Head of caudate nucleus (tissue), 42 donors: ENCODE measurements around the gene TOMM20.
A peak's percentile ranks its signal among the peaks of the same experiment; 100 is the strongest.
"Not testable (repeated sequence)": the region's sequence is repeated elsewhere in the genome, so short reads cannot be mapped to it uniquely, and the experiment has no call there.

Experiments
- DNase-seq, 42 donors: peaks; one replicate each; pipeline versions ENCODE4 v3.0.0 to v3.0.0-alpha.2; 2020 to 2021; ENCODE audit warnings: mixed read lengths in 7 of 42
- intact Hi-C: fragments of 100-400 bp; cut with DNase I; formaldehyde crosslinking; loops from one replicate; pipeline ENCODE4 v1.15.0; 2022

Gene TOMM20

DNA sequence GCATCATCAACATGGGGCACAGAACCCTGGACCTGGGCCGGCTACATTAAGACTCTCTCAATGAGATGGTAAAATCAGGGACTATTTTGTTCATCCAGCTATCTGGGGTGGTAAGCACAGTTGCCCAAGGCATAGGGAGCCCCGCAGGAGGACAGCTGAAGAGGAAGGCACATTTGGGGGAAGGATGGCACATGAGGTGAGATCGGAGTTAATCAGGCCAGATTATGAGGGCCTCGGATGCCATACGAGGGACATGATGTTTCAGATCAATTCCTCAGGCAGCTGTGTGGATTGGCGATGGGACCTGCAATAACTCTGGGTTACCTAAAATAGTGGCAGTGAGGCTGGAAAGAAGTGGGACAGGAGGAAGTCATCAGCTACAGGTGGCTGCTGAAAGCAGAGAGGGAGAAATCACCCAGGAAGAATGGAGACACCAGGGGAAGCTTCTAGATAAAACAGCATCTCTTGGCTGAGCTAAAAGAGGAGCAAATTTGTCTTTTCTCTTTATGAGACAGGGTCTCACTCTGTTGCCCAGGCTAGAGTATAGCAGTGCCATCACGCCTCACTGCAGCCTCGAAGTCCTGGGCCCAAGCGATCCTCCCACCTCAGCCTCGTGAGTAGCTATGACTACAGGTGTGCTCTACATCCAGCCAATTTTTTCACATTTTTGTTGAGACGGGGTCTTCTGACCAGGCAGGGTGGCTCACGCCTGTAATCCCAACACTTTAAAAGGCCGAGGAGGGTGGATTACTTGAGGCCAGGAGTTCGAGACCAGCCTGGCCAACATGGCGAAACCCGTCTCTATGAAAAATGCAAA, 21.1 kb downstream of the TOMM20 start:
- intact Hi-C loops: no loop called here
- DNase-seq: peak in 3 of 42 donors; percentile 9 to 32 (median 31)

DNA sequence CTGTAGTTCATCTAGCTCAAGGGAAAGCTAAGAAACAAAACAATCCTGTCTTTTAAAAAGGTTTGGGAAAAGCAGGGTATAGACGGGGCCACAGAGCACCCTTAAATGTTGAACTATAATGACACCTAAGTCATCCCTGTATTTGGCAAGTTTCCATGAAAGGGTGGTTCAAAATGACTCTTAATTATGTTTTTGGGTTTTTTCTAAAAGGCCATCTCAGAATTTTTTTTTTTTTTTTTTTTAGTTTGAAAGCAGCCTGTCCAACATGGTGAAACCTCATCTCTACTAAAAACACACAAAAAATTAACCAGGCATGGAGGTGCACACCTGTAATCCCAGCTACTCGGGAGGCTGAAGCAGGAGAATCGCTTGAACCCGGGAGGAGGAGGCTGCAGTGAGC, 22.2 kb downstream of the TOMM20 start:
- intact Hi-C loops: no loop called here
- peak in 2 of 42 donors; percentile 3 to 11 for DNase-seq

DNA sequence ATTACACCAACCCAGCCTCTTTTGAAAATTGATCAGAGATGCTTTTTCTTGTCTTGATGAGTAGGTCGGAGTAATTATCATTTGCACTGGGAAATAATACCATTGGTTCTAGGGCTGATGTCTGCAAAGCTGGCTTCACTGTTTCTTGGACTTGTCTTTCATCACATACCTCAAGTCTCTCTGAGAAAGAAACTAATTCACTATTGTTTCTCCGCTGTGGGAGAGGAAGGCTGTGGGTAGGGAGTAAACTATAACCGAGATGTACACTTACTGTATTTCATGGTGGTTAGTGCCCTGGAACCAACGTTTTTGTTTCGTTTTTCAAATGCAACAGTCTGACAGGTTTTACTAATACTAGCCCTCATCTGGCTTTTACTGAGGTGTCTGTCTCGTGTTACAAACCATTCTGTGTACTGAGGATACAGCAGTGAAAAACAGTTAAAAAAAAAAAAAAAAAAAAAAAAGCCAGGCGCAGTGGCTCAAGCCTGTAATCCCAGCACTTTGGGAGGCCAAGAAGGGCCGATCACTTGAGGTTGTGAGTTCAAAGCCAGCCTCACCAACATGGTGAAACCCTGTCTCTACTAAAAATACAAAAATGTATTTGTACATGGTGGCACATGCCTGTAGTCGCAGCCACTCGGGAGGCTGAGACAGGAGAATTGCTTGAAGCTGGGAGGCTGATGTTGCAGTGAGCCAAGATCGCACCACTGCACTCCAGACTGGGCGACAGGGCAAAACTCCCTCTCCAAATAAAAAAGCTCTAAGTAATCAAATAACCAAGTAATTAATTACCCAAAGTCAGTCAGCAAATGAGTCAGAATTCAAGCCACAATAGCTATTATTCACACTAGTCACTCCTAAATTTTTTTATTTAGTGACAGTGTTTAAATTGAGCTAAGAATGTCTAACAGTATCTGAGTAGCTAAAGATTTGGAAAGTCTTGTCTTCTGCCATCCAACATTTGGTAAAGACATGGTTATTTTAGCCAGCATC, 23.3 kb downstream of the TOMM20 start:
- peak in 2 of 42 donors; percentile 5 to 33 for DNase-seq
- intact Hi-C loops: no loop called here

DNA sequence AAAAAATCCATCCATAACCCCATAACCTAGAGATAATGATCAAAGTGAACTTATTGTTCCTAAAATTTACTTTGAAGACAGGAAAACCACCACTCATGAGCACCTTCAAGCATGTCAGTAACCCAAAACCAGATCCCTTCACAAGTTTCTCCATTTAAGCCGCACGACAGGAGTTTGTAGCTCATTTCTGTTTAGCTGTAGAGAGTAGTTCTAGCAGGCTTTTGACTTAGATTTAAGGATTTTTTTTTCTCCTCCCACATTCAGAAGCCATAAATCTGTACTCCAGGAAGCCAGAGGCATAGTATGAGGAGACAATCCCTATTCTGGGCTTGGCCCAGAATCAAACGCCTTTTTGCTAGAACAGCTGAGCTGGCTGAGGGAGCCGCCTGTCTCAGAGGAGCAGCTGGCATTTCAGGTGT, 25.6 kb downstream of the TOMM20 start:
- peak in 33 of 42 donors; percentile 17 to 83 (median 52) for DNase-seq

DNA sequence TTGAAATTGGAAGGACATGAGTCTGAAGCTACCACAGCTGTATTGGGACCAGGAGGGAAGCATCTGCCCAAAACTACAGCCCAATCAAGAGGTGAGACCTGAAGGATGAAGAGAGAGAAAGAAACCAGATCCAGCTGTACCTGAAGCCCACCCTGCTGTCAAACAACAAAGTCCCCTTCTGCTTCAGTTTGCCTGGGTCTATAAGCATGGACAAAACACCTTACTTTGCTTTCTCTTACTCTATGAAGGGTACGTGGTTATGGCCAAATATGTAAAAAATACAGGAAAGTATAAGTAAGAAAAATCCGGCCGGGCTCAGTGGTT, 26.4 kb downstream of the TOMM20 start:
- intact Hi-C loops: no loop called here

More for the DNA sequence above, 25.6 kb downstream of the TOMM20 start:
- intact Hi-C loops: no loop called here

DNA sequence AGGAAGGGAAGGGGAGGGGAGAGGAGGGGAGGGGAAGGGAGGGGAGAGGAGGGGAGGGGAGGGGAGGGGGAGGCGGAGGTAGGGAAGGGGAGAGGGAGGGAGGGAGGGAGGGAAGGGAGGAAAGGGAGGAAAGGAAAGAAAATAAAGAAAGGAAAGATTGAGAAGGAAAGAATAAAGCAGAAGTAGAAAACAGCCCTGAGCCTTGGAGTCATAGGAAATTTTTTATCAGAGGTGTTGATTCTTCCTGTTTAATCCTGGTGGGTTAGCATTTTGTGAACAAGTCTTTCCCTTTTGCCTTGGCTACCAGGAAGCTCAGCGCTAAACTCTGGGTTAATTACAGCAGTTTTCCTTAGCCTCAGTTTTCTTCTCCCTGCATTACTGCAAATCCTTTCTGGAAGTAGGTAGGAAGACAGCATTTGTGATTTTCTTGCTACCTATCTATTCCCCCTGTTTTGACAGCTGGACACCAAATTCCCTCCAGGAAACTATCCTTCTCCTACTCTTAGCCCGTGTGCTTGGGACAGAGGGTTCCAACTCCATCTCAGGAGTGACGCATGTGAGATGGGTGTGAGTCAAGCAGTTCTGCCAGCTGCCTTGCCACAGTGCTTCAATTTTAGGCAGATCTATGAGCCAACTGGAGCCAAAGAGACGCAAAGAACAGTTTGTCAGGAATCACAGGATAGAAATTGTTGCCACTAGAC, 26.9 kb downstream of the TOMM20 start:
- intact Hi-C loops: no loop called here
- peak in 1 of 42 donors; percentile 13 for DNase-seq

More for the DNA sequence above, 26.4 kb downstream of the TOMM20 start:
- no peak for DNase-seq

DNA sequence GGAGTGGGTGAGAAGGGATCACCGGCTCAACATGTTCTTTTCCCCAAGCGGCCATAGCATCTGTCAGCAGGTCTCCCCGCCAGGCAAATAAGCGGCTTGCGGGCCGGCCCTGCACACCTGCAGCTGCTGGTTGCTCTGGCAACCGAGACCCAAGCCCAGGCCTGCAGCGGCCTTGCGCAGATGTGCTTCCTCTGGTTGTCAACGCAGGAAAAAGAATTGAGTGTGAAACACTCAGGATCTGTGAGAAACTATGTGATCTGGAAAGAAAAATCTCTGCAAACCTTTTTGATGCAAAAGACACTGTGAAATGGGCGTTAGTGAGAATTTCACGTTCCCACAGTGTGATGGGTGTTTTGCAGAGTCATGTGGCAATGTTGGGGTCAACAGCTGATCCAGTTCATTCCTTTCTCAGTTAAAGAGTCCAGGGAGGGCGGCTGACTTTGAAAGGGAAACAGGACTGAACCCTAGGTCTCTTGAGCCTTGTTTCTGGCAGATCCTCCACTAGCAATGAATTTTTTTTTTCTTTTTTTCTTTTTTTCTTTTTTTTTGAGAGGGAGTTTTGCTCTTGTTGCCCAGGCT, 28.4 kb downstream of the TOMM20 start:
- peak in 1 of 42 donors; percentile 40 for DNase-seq
- intact Hi-C loops: no loop called here

DNA sequence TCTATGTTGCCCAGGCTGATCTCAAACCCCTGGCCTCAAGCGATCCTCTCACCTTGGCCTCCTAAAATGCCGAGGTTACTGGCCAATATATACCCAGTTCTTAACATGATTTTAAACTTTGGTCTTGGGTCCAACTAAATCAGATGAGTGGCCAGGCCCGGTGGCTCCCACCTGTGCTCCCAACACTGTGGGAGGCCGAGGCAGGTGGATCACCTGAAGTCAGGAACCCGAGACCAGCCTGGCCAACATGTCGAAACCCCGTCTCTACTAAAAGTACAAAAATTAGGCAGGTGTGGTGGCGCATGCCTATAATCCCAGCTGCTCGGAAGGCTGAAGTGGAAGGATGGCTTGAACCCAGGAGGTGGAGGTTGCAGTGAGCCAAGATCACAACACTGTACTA, 29.6 kb downstream of the TOMM20 start:
- DNase-seq: peak in 1 of 42 donors; percentile 34
- intact Hi-C loops: loop anchor here (10.0 kb wide), 1 partner anchor 316 kb away; no protein-coding TSS in a partner anchor

DNA sequence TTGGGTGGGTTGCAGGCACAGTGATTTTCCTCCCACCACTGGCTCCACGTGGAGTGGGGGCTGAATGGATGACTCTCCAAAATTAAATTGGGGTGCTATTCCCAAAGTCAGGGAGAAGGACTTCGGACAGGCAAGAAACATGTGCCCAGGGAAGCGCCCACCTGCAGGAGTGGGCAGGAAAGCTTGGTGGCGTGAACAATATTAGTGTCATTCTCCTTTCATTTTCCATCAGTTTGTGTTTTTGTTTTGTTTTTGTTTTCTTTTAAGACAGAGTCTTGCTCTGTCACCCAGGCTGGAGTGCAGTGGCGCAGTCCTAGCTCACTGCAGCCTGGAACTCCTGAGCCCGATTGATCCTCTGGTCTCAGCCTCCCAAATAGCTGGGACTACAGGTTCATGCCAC, 30.1 kb downstream of the TOMM20 start:
- peak in 1 of 42 donors; percentile 7 for DNase-seq
- intact Hi-C loops: loop anchor here (10.0 kb wide), 1 partner anchor 316 kb away; no protein-coding TSS in a partner anchor

DNA sequence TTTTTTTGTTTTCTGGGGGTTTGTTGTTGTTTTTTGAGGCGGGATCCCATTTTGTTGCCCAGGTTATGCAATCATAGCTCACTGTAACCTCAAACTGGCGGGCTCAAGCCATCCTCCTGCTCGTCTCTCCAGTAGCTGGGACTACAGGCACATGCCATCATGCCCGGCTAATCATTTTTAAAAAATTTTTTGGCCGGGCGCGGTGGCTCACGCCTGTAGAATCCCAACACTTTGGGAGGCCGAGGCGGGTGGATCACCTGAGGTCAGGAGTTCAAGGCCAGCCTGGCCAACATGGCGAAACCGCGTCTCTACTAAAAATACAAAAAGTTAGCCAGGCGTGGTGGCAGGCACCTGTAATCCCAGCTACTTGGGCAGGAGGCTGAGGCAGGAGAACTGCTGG, 31.1 kb downstream of the TOMM20 start:
- DNase-seq: not testable (repeated sequence)
- intact Hi-C loops: loop anchor here (10.0 kb wide), 1 partner anchor 317 kb away; no protein-coding TSS in a partner anchor

DNA sequence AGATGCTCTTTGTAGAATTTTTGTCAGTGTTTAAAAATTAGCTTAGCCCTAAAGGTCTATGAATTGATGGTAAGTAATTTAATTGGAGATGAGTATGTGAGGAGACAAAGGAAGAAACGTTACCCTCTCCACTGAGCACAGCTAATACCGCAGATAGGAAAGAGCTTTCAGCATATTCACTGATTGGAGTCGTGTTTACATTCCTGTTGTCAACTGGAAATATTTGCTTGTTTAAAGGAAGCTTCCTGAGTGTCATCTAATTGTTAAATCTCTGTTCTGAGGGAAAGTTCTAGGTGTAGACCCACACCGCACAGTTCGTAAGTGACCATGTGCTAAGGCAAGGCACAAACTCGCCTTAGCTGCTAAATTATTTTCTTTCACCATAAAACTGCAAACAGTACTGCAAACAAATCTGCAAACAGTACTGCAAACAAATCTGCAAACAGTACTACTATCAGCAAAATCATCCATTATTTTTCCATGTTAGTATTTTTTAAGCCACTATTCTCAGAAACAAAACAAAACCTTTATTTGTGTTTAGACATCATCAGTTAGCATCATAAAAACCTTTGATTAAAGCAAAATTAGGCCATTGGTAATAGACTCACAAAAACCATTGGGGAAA, 32.6 kb downstream of the TOMM20 start:
- intact Hi-C loops: loop anchor here (10.0 kb wide), 1 partner anchor 319 kb away; no protein-coding TSS in a partner anchor
- DNase-seq: no peak

DNA sequence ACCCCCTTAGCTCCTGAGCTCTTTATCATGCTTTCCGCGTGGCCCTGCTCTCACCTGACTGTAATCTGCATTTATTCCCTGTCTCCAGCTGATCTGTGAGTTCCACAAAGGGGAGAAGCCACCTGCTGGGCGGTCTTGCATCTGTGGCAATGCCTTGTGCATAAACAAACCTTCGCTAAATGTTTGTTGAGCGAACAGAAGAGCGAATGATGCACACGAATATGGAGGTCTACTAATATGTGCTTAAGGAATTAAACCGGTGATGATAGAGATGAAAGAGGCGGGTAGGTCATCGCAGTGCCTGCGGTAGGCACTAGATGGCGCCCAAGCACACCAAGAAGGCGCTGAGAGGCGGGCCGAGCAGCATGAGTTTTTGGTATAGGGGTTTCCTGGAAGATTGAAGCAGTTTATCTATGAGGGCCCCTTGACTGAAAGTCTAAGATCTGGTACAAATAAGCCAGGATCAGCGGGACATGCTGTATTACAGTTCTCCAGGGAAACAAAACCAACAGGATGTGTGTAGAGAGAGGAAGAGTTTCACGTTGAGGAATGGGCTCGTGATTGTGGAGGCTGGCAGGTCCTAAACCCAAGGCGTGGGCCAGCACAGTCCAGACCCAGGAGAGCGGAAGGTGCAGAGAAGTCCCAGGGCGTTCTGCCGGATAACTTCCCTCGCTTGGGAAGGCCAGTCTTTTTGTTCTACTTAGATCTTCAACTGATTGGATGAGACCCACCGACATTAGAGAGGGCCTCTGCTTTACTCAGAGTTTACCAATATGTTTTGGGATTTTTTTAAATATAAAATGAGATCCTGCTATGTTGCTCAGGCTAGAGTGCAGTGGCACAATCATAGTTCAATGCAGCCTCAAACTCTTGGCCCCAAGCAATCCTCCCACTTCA, 34.7 kb downstream of the TOMM20 start:
- intact Hi-C loops: loop anchor here (2.0 to 10.0 kb wide), 2 partner anchors 321 to 607 kb away; no protein-coding TSS in a partner anchor
- peak; percentile 43 to 90 (median 82) for DNase-seq

DNA sequence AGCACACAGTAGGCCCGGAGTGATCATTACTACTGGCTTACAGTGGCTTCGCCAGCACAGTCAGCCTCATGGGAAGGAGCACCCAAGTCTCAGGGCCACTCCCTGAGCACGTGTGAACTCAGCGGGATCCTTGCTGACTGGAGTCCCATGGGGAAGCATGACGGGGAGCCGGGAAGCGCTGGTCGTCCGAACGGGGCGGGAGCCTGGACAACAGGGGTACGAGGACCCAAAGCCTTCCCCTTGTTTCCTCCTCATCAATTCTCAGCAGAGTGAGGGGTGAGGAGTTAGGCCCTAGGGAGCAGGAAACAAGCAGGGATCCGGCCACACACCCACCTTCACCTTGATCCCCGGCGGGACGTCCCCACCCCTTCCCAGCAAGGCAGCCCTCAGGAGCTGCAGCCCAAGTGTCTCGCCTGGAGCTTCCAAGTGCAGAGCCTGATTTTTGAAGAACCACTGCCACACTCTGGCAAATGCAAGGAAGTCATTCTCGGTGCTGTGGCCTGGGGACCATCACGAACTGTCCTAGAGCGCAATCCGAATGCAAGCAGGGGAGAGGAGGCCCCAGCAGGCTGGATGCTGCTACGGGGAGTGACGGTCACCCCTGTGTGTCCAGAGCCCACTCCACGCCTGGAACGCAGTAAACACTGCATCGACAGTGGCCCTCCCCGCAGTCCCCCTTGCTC, 35.5 kb downstream of the TOMM20 start:
- peak in 36 of 42 donors; percentile 30 to 78 (median 56) for DNase-seq
- intact Hi-C loops: loop anchor here (2.0 to 10.0 kb wide), 2 partner anchors 322 to 606 kb away; no protein-coding TSS in a partner anchor

DNA sequence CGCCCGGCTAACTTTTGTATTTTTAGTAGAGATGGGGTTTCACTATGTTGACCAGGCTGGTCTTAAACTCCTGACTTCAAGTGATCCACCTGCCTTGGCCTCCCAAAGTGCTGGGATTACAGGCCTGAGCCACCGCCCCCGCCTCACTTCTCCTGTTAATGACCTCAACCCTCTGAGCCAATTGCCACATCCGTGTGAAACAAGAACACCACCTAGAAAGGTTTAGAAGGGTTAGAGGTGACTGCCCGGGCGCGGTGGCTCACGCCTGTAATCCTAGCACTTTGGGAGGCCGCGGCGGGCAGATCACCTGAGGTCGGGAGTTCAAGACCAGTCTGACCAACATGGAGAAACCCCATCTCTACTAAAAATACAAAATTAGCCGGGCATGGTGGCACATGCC, 36.2 kb downstream of the TOMM20 start:
- DNase-seq: not testable (repeated sequence)
- intact Hi-C loops: loop anchor here (2.0 to 10.0 kb wide), 2 partner anchors 322 to 606 kb away; no protein-coding TSS in a partner anchor

DNA sequence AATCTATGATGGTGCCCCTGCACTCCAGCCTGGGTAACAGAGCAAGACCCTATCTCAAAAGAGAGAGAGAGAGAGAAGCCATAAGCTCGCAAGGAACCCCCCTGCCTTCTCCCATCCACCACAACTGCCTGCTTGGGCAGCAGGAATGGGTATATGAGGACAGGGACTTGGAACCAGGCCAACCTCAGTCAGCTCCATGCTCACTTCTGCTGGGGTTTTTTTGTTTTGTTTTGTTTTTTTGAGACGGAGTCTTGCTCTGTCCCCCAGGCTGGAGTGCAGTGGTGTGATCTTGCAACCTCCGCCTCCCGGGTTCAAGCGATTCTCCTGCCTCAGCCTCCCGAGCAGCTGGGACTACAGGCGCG, 36.6 kb downstream of the TOMM20 start:
- not testable (repeated sequence) for DNase-seq
- intact Hi-C loops: loop anchor here (2.0 to 10.0 kb wide), 2 partner anchors 323 to 605 kb away; no protein-coding TSS in a partner anchor
